Stimulated activated effector memory CD8-positive, alpha-beta T cell treated with anti-CD3 and anti-CD28 coated beads, Interleukin-12 subunit alpha, Interleukin-12 subunit beta, amount 100 ng/mL, for 72 hours (primary cell): ENCODE data around the gene SLC8B1.

Experiments
- ATAC-seq: fragments of 150-1000 bp; cut with Tn5 transposase; 2 replicates; pipeline ENCODE4 v1.10.0; 2021
- DNase-seq, 2 donors: peaks; one replicate each; pipeline ENCODE4 v3.0.0; 2021 to 2022; ENCODE audit warnings: low spot score in 2 of 2
- H3K27ac Mint-ChIP-seq: one replicate; pipeline ENCODE4 v1.8.0; 2022; ENCODE audit warnings: mild to moderate bottlenecking, mixed read lengths
- H3K36me3 Mint-ChIP-seq: one replicate; pipeline ENCODE4 v1.8.0; 2022; ENCODE audit warnings: mild to moderate bottlenecking, mixed read lengths
- H3K4me1 Mint-ChIP-seq: one replicate; pipeline ENCODE4 v1.8.0; 2022; ENCODE audit warnings: mixed read lengths
- H3K4me3 Mint-ChIP-seq: one replicate; pipeline ENCODE4 v1.8.0; 2022; ENCODE audit warnings: mild to moderate bottlenecking, mixed read lengths
- H3K9me3 Mint-ChIP-seq: one replicate; pipeline ENCODE4 v1.8.0; 2022; ENCODE audit warnings: mixed read lengths

Gene SLC8B1

GRCh38 chr12:113317122-113317521 is 17.8 kb downstream of the SLC8B1 start:
- no peak for ATAC-seq
- Mint-ChIP-seq H3K4me3 (no peak overlapping the region), H3K27ac (no peak overlapping the region), H3K9me3 (no peaks in the 10 kb centered on the region), H3K36me3 (peaks cover 48% of the 10 kb centered on the region), H3K4me1 (peaks cover 7% of the 10 kb centered on the region)
- no peak for DNase-seq

GRCh38 chr12:113316155-113316554 is 18.8 kb downstream of the SLC8B1 start:
- no peak overlapping the region for H3K4me3 Mint-ChIP-seq
- no peak overlapping the region for H3K27ac Mint-ChIP-seq
- ATAC-seq (no peak), DNase-seq (no peak)
- H3K36me3 Mint-ChIP-seq, result peaks cover 49% of the 10 kb centered on the region
- no peaks in the 10 kb centered on the region for H3K9me3 Mint-ChIP-seq
- H3K4me1 Mint-ChIP-seq, result peaks cover 7% of the 10 kb centered on the region

DNA sequence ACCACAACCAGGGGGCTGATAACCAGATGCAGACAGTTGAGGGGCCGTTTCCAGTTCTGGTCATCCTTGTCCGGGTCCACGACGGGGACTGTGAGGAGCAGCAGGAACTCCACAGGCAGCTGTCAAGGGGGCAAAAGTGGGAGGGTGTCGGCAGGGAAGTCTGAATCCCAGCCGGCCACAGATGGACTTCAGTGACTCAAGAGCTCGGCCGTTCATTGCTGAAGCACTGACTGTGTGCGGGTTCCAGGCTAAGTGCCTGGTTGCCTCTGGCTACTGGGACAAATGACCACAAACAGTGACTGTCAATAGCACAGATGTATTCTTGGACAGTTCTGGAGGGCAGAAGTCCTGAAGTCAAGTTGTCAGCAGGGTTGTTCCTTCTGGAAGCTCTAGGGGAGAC is 19.6 kb downstream of the SLC8B1 start:
- Mint-ChIP-seq H3K27ac (no peak overlapping the region), H3K36me3 (peaks cover 57% of the 10 kb centered on the region), H3K4me3 (no peak overlapping the region), H3K9me3 (no peaks in the 10 kb centered on the region), H3K4me1 (peaks cover 7% of the 10 kb centered on the region)
- ATAC-seq (no peak), DNase-seq (no peak)

- H3K4me3 Mint-ChIP-seq, result no peak overlapping the region
- ATAC-seq (no peak), DNase-seq (no peak)
- H3K4me1 Mint-ChIP-seq, result peaks cover 7% of the 10 kb centered on the region
- no peaks in the 10 kb centered on the region for H3K9me3 Mint-ChIP-seq
- H3K36me3 Mint-ChIP-seq, result peaks cover 65% of the 10 kb centered on the region
- peak overlapping the region; percentile 67 for H3K27ac Mint-ChIP-seq
Observed at GRCh38 chr12:113314121-113314529, 20.8 kb downstream of the SLC8B1 start.

GRCh38 chr12:113310489-113310888 is 24.4 kb downstream of the SLC8B1 start:
- H3K4me1 Mint-ChIP-seq, result no peaks in the 10 kb centered on the region
- no peak overlapping the region for H3K4me3 Mint-ChIP-seq
- ATAC-seq (no peak), DNase-seq (no peak)
- no peak overlapping the region for H3K27ac Mint-ChIP-seq
- peaks cover 67% of the 10 kb centered on the region for H3K36me3 Mint-ChIP-seq
- no peaks in the 10 kb centered on the region for H3K9me3 Mint-ChIP-seq

- no peak for DNase-seq
- no peak overlapping the region for H3K27ac Mint-ChIP-seq
- H3K36me3 Mint-ChIP-seq, result peaks cover 54% of the 10 kb centered on the region
- no peaks in the 10 kb centered on the region for H3K9me3 Mint-ChIP-seq
- no peak for ATAC-seq
- H3K4me3 Mint-ChIP-seq, result no peak overlapping the region
- peaks cover 7% of the 10 kb centered on the region for H3K4me1 Mint-ChIP-seq
Observed at GRCh38 chr12:113306382-113306781, 28.5 kb downstream of the SLC8B1 start.

DNA sequence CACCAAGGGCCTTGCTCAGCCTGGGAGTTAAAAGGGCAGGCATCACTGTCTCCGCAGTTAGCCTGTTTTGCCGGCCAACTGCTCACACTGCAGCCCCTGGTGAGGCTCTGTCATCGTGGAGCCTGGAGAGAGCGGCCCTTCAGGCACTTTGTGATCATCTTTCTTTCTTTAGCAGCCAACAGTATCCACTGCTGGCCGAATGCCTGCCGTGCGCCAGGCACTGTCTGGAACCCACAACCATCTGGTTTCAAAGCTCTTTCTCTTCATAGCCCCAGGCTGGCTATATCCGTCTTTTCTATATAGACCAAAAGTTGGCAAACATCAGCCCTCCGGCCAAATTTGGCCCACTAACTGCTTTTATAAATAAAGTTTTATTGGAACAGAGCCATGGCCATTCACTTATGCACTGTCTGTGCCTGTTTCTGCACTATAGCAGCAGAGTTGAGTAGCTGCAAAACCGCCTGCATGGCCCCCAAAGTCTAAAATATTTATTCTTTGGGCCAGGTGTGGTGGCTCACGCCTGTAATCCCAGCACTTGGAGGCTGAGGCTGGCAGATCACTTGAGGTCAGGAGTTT is 29.5 kb downstream of the SLC8B1 start:
- Mint-ChIP-seq H3K4me3 (no peak overlapping the region), H3K36me3 (peaks cover 49% of the 10 kb centered on the region), H3K9me3 (no peaks in the 10 kb centered on the region), H3K4me1 (peaks cover 7% of the 10 kb centered on the region), H3K27ac (no peak overlapping the region)
- ATAC-seq (no peak), DNase-seq (no peak)

- peak overlapping the region; percentile 45 for H3K27ac Mint-ChIP-seq
- no peak overlapping the region for H3K4me3 Mint-ChIP-seq
- DNase-seq, result no peak
- H3K36me3 Mint-ChIP-seq, result peaks cover 32% of the 10 kb centered on the region
- peaks cover 7% of the 10 kb centered on the region for H3K4me1 Mint-ChIP-seq
- no peak for ATAC-seq
- H3K9me3 Mint-ChIP-seq, result no peaks in the 10 kb centered on the region
Observed at GRCh38 chr12:113302886-113303640, 31.8 kb downstream of the SLC8B1 start.

GRCh38 chr12:113302466-113302865 is 32.4 kb downstream of the SLC8B1 start:
- ATAC-seq (no peak), DNase-seq (no peak)
- H3K4me1 Mint-ChIP-seq, result peaks cover 7% of the 10 kb centered on the region
- H3K4me3 Mint-ChIP-seq, result no peak overlapping the region
- no peaks in the 10 kb centered on the region for H3K9me3 Mint-ChIP-seq
- peak overlapping the region; percentile 45 for H3K27ac Mint-ChIP-seq
- H3K36me3 Mint-ChIP-seq, result peaks cover 27% of the 10 kb centered on the region

- Mint-ChIP-seq H3K4me3 (no peak overlapping the region), H3K4me1 (peaks cover 7% of the 10 kb centered on the region), H3K36me3 (peaks cover 21% of the 10 kb centered on the region), H3K27ac (peak overlapping the region; percentile 83), H3K9me3 (no peaks in the 10 kb centered on the region)
- no peak for DNase-seq
- ATAC-seq, result no peak
Observed at GRCh38 chr12:113301811-113302210, 33.1 kb downstream of the SLC8B1 start.

GRCh38 chr12:113299619-113300237 is 35.2 kb downstream of the SLC8B1 start:
- Mint-ChIP-seq H3K4me3 (no peak overlapping the region), H3K9me3 (no peaks in the 10 kb centered on the region), H3K27ac (no peak overlapping the region), H3K36me3 (peaks cover 15% of the 10 kb centered on the region), H3K4me1 (peaks cover 7% of the 10 kb centered on the region)
- ATAC-seq, result no peak
- DNase-seq, result no peak

- H3K27ac Mint-ChIP-seq, result no peak overlapping the region
Observed at GRCh38 chr12:113298861-113299545, 35.9 kb downstream of the SLC8B1 start.

DNA sequence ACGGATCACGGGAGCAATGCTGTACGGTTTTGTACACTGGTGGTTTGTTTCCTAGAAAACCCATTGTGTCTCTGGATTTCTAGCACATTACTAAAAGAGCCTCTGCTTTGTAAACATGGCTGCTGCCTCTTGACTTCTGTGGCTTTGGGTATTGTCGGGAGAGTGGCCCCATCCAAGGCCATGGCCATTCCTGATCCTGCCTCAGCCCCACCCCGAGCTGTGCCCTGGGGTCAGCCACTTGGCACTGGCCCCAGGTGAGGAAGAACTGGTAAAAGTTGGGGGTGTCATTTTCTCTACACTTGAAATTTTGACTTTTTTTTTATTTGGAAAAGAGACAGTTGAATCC is 36.5 kb downstream of the SLC8B1 start:
- Mint-ChIP-seq H3K9me3 (no peaks in the 10 kb centered on the region), H3K36me3 (peaks cover 15% of the 10 kb centered on the region), H3K4me3 (no peak overlapping the region), H3K27ac (peak overlapping the region; percentile 77), H3K4me1 (peaks cover 7% of the 10 kb centered on the region)
- DNase-seq (no peak), ATAC-seq (no peak)

More at GRCh38 chr12:113298861-113299545, 35.9 kb downstream of the SLC8B1 start:
- Mint-ChIP-seq H3K9me3 (no peaks in the 10 kb centered on the region), H3K4me3 (no peak overlapping the region), H3K4me1 (peaks cover 7% of the 10 kb centered on the region), H3K36me3 (peaks cover 15% of the 10 kb centered on the region)
- no peak for ATAC-seq
- DNase-seq, result no peak

GRCh38 chr12:113297621-113298471 is 37.1 kb downstream of the SLC8B1 start:
- H3K36me3 Mint-ChIP-seq, result peaks cover 15% of the 10 kb centered on the region
- H3K4me1 Mint-ChIP-seq, result peaks cover 4% of the 10 kb centered on the region
- peak overlapping the region; percentile 77 for H3K27ac Mint-ChIP-seq
- H3K9me3 Mint-ChIP-seq, result no peaks in the 10 kb centered on the region
- ATAC-seq (no peak), DNase-seq (no peak)
- no peak overlapping the region for H3K4me3 Mint-ChIP-seq

- peaks cover 9% of the 10 kb centered on the region for H3K36me3 Mint-ChIP-seq
- ATAC-seq, result no peak
- no peak for DNase-seq
Observed at GRCh38 chr12:113297214-113297587, 37.7 kb downstream of the SLC8B1 start.

More at GRCh38 chr12:113297214-113297587, 37.7 kb downstream of the SLC8B1 start:
- H3K9me3 Mint-ChIP-seq, result no peaks in the 10 kb centered on the region
- H3K27ac Mint-ChIP-seq, result no peak overlapping the region
- H3K4me1 Mint-ChIP-seq, result no peaks in the 10 kb centered on the region
- H3K4me3 Mint-ChIP-seq, result no peak overlapping the region
